ENCODE measurements around the gene MMEL1.

Gene MMEL1

GRCh38 chr1:2587071-2587859, 45.6 kb downstream of the MMEL1 start:
- H3K9me3 ChIP-seq (ENCODE audit: control insufficient read depth, low read length) = peaks cover 3% of the 10 kb centered on the region
- no peak overlapping the region for H3K27ac ChIP-seq (ENCODE audit: low read depth, low read length, severe bottlenecking)
- peaks cover 14% of the 10 kb centered on the region for H3K4me1 ChIP-seq (ENCODE audit: control insufficient read depth, insufficient read depth, low read length, poor library complexity, severe bottlenecking)
- H3K36me3 ChIP-seq (ENCODE audit: control insufficient read depth, insufficient read depth, low read length) = peaks cover 4% of the 10 kb centered on the region
- 15% methylated on average over 39 to 46 of the region's 52 CpGs for WGBS, 2 experiments (ENCODE audit: insufficient coverage in 2 of 2)
- peak overlapping the region; percentile 85 for H3K4me3 ChIP-seq (ENCODE audit: extremely low read depth, insufficient read depth, low read length, poor library complexity, severe bottlenecking)

GRCh38 chr1:2586154-2587070, 46.4 kb downstream of the MMEL1 start, which contains the start of gene PRXL2B:
TSS of gene PRXL2B (plus strand) at chr1:2586777. CDS start at chr1:2586886, 109 bp downstream.
- Histone ChIP-seq H3K9me3 (ENCODE audit: control insufficient read depth, low read length) (no peaks in the 10 kb centered on the region), H3K4me1 (ENCODE audit: control insufficient read depth, insufficient read depth, low read length, poor library complexity, severe bottlenecking) (peaks cover 14% of the 10 kb centered on the region), H3K36me3 (ENCODE audit: control insufficient read depth, insufficient read depth, low read length) (peaks cover 4% of the 10 kb centered on the region), H3K4me3 (ENCODE audit: extremely low read depth, insufficient read depth, low read length, poor library complexity, severe bottlenecking) (peak within 1 kb of the TSS; percentile 85), H3K27ac (ENCODE audit: low read depth, low read length, severe bottlenecking) (peak within 1 kb of the TSS; percentile 88)
- 0 to 1% methylated on average over 69 to 72 of the region's 107 CpGs for WGBS, 2 experiments (ENCODE audit: insufficient coverage in 2 of 2)

- H3K9me3 ChIP-seq (ENCODE audit: control insufficient read depth, low read length) = no peaks in the 10 kb centered on the region
- H3K36me3 ChIP-seq (ENCODE audit: control insufficient read depth, insufficient read depth, low read length) = peaks cover 2% of the 10 kb centered on the region
- peak overlapping the region; percentile 88 for H3K27ac ChIP-seq (ENCODE audit: low read depth, low read length, severe bottlenecking)
- H3K4me1 ChIP-seq (ENCODE audit: control insufficient read depth, insufficient read depth, low read length, poor library complexity, severe bottlenecking) = peaks cover 14% of the 10 kb centered on the region
- WGBS, 2 experiments (ENCODE audit: insufficient coverage in 2 of 2) = 6 to 7% methylated on average over 21 to 24 of the region's 28 CpGs
- H3K4me3 ChIP-seq (ENCODE audit: extremely low read depth, insufficient read depth, low read length, poor library complexity, severe bottlenecking) = peak overlapping the region; percentile 85
Measured at GRCh38 chr1:2585318-2586092, 47.3 kb downstream of the MMEL1 start.

- Histone ChIP-seq H3K4me3 (ENCODE audit: extremely low read depth, insufficient read depth, low read length, poor library complexity, severe bottlenecking) (peak overlapping the region; percentile 85), H3K4me1 (ENCODE audit: control insufficient read depth, insufficient read depth, low read length, poor library complexity, severe bottlenecking) (peaks cover 14% of the 10 kb centered on the region), H3K9me3 (ENCODE audit: control insufficient read depth, low read length) (no peaks in the 10 kb centered on the region), H3K27ac (ENCODE audit: low read depth, low read length, severe bottlenecking) (no peak overlapping the region), H3K36me3 (ENCODE audit: control insufficient read depth, insufficient read depth, low read length) (no peaks in the 10 kb centered on the region)
- 81 to 90% methylated on average over 10 to 12 of the region's 12 CpGs for WGBS, 2 experiments (ENCODE audit: insufficient coverage in 2 of 2)
Measured at GRCh38 chr1:2584686-2585317, 48.0 kb downstream of the MMEL1 start.

- Histone ChIP-seq H3K9me3 (ENCODE audit: control insufficient read depth, low read length) (no peaks in the 10 kb centered on the region), H3K27ac (ENCODE audit: low read depth, low read length, severe bottlenecking) (no peak overlapping the region), H3K4me3 (ENCODE audit: extremely low read depth, insufficient read depth, low read length, poor library complexity, severe bottlenecking) (no peak overlapping the region), H3K4me1 (ENCODE audit: control insufficient read depth, insufficient read depth, low read length, poor library complexity, severe bottlenecking) (peaks cover 14% of the 10 kb centered on the region), H3K36me3 (ENCODE audit: control insufficient read depth, insufficient read depth, low read length) (no peaks in the 10 kb centered on the region)
- 79 to 85% methylated on average over 12 to 14 of the region's 14 CpGs for WGBS, 2 experiments (ENCODE audit: insufficient coverage in 2 of 2)
Measured at GRCh38 chr1:2583871-2584351, 48.9 kb downstream of the MMEL1 start.

GRCh38 chr1:2583331-2583791, 49.5 kb downstream of the MMEL1 start:
- Histone ChIP-seq H3K4me3 (ENCODE audit: extremely low read depth, insufficient read depth, low read length, poor library complexity, severe bottlenecking) (no peak overlapping the region), H3K4me1 (ENCODE audit: control insufficient read depth, insufficient read depth, low read length, poor library complexity, severe bottlenecking) (peaks cover 16% of the 10 kb centered on the region), H3K27ac (ENCODE audit: low read depth, low read length, severe bottlenecking) (no peak overlapping the region), H3K36me3 (ENCODE audit: control insufficient read depth, insufficient read depth, low read length) (no peaks in the 10 kb centered on the region), H3K9me3 (ENCODE audit: control insufficient read depth, low read length) (no peaks in the 10 kb centered on the region)
- 59 to 60% methylated on average over 5 of the region's 5 CpGs for WGBS, 2 experiments (ENCODE audit: insufficient coverage in 2 of 2)

GRCh38 chr1:2582391-2582790, 50.4 kb downstream of the MMEL1 start:
- 88 to 92% methylated on average over 6 of the region's 7 CpGs for WGBS, 2 experiments (ENCODE audit: insufficient coverage in 2 of 2)
- no peak overlapping the region for H3K4me3 ChIP-seq (ENCODE audit: extremely low read depth, insufficient read depth, low read length, poor library complexity, severe bottlenecking)
- H3K27ac ChIP-seq (ENCODE audit: low read depth, low read length, severe bottlenecking) = no peak overlapping the region
- peaks cover 23% of the 10 kb centered on the region for H3K4me1 ChIP-seq (ENCODE audit: control insufficient read depth, insufficient read depth, low read length, poor library complexity, severe bottlenecking)
- H3K9me3 ChIP-seq (ENCODE audit: control insufficient read depth, low read length) = no peaks in the 10 kb centered on the region
- H3K36me3 ChIP-seq (ENCODE audit: control insufficient read depth, insufficient read depth, low read length) = no peaks in the 10 kb centered on the region

- H3K27ac ChIP-seq (ENCODE audit: low read depth, low read length, severe bottlenecking) = no peak overlapping the region
- no peak overlapping the region for H3K4me3 ChIP-seq (ENCODE audit: extremely low read depth, insufficient read depth, low read length, poor library complexity, severe bottlenecking)
- 85 to 93% methylated on average over 9 to 10 of the region's 10 CpGs for WGBS, 2 experiments (ENCODE audit: insufficient coverage in 2 of 2)
- H3K36me3 ChIP-seq (ENCODE audit: control insufficient read depth, insufficient read depth, low read length) = no peaks in the 10 kb centered on the region
- H3K4me1 ChIP-seq (ENCODE audit: control insufficient read depth, insufficient read depth, low read length, poor library complexity, severe bottlenecking) = peaks cover 23% of the 10 kb centered on the region
- no peaks in the 10 kb centered on the region for H3K9me3 ChIP-seq (ENCODE audit: control insufficient read depth, low read length)
Measured at GRCh38 chr1:2580691-2581090, 52.1 kb downstream of the MMEL1 start.

GRCh38 chr1:2578758-2579118, 54.1 kb downstream of the MMEL1 start:
- Histone ChIP-seq H3K36me3 (ENCODE audit: control insufficient read depth, insufficient read depth, low read length) (no peaks in the 10 kb centered on the region), H3K27ac (ENCODE audit: low read depth, low read length, severe bottlenecking) (peak overlapping the region; percentile 45), H3K9me3 (ENCODE audit: control insufficient read depth, low read length) (peaks cover 1% of the 10 kb centered on the region), H3K4me3 (ENCODE audit: extremely low read depth, insufficient read depth, low read length, poor library complexity, severe bottlenecking) (no peak overlapping the region), H3K4me1 (ENCODE audit: control insufficient read depth, insufficient read depth, low read length, poor library complexity, severe bottlenecking) (peaks cover 13% of the 10 kb centered on the region)
- 83% methylated on average over 1 of the region's 4 CpGs; no CpG with 5 or more reads in 1 of the 2 experiments for WGBS, 2 experiments (ENCODE audit: insufficient coverage in 2 of 2)
